ENCODE measurements around the gene PDCD7. TPM values are rescaled to one million over a fixed set of nuclear protein-coding genes. Genes with fewer than 3 reads are reported as not detected.
"Not testable (repeated sequence)": the region's sequence is repeated elsewhere in the genome, so short reads cannot be mapped to it uniquely, and the experiment has no call there.

Gene PDCD7, protein sequence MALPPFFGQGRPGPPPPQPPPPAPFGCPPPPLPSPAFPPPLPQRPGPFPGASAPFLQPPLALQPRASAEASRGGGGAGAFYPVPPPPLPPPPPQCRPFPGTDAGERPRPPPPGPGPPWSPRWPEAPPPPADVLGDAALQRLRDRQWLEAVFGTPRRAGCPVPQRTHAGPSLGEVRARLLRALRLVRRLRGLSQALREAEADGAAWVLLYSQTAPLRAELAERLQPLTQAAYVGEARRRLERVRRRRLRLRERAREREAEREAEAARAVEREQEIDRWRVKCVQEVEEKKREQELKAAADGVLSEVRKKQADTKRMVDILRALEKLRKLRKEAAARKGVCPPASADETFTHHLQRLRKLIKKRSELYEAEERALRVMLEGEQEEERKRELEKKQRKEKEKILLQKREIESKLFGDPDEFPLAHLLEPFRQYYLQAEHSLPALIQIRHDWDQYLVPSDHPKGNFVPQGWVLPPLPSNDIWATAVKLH
- total RNA-seq = 10 to 100 TPM; 38.3 to 39.4 TPM

DNA sequence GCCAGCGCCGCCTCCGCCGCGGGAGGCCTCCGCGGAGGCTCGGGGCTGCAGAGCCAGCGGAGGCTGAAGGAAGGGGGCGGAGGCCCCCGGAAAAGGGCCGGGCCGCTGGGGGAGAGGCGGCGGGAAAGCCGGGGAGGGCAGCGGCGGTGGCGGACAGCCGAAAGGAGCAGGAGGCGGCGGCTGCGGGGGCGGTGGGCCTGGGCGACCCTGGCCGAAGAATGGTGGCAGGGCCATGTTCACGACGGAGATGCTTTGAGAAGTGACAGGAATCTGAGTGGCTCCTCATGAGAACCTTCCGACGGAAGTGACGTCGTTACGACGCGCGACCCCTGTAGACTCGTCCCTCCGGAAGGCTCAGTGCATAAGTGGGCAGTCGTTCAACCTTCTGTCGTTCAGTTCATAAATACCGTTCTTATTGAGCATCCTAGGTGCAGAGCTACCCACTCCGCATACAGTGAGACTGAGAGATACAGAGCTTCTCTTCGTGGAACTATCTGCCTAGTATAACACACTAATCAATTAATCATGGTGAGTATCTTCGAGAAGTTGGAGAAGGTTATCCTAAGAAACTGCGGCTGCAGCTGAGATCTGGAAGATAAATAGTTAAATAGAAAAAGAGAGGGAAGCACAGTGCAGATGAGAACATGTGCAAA, at the start of gene PDCD7:
TSS of gene PDCD7 (minus strand) at position 261 of the 653 bp plus-strand sequence. CDS start at position 234, 27 bp downstream.
- CTCF ChIA-PET = interaction anchor here (1.0 to 1.3 kb wide), 2 partner anchors 11 to 83 kb away, joined by 3 read pairs; no protein-coding TSS in a partner anchor
- POLR2A ChIA-PET = interaction anchor here (0.5 to 1.0 kb wide), 5 partner anchors 47 to 383 kb away, joined by 3 to 6 read pairs (median 3); partner anchors contain the start of gene CLPX

DNA sequence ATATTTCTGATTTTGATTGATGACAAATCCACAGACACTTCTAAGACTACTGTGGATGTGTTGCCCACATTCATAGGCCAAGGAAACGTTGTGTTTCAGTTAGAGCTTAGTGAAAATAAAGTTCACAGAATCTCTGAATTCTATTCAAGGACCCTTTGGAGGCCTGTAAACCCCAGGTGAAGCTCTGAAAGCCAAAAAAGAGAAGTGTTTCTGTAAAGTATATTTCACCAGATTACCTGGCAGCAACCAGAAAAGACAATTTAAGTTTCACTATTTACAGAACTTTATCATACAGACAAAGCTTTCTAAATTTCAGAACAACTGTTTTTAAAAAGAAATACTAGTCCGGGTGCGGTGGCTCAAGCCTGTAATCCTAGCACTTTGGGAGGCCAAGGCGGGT, 48.9 kb upstream of the PDCD7 start:
- CTCF ChIA-PET = no interaction called here
- POLR2A ChIA-PET = no interaction called here

DNA sequence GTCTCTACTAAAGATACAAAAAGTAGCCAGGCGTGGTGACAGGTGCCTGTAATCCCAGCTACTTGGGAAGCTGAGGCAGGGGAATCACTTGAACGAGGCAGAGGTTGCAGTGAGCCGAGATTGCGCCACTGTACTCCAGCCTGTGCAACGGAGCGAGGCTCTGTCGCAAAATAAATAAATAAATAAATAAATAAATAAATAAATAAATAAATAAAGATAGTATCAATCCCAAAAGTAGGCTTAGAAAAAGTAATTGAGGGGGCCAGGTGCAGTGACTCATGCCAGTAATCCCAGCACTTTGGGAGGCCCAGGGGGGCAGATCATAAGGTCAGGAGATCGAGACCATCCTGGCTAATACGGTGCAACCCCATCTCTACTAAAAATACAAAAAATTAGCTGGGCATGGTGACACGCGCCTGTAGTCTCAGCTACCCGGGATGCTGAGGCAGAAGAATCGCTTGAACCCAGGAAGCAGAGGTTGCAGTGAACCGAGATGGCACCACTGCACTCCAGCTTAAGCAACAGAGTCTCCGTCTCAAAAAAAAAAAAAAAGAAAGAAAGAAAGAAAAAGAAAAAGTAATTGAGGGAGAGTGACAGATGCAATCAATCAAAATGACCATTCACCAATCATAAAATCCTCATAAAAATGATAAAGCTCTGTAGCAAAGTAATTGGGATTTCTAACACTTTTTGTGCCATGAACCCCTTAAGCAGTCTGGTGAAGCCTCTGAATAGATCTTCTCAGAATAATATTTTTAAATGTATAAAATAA, 48.2 kb upstream of the PDCD7 start:
- POLR2A ChIA-PET, CTCF ChIA-PET: not testable (repeated sequence)

DNA sequence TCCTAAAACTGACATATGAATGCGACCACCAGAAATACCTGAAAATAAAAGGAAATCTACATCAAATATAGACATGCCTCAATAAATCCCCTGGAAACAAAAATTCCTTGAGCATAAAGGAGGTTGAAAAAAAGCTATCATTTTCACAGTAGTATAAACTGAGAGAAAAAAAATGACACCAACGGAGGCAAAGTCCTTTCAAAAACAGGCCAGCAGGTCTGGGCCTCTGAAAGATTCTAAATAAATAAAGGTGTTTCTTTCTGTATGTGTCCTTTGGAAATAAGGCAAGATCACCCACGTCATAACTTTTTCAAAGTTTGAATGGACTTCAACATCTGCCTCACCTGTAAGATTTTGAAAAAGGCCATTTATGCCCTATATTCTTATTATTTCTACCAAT, 46.6 kb upstream of the PDCD7 start:
- ChIA-PET POLR2A (interaction anchor here (0.7 kb wide), 1 partner anchor 793 kb away, joined by 3 read pairs; the partner anchor contains the start of gene TRIP4), CTCF (no interaction called here)

DNA sequence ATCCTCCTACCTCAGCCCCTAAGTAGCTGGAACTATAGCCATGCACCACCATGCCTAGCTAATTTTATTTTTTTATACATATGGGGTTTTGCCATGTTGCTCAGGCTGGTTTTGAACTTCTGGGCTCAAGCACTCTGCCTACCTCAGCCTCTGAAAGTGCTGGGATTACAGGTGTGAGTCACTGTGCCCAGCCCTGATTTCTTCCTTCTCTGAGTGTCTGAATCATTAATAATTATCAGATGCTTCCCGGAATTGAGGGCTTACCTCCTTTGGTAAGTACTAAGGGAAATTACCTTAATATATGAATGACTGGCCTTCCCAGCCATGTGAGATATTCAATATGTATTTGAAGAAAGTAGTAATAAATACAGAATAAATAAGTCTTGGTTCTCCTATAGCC, 44.3 kb upstream of the PDCD7 start:
- ChIA-PET POLR2A (interaction anchor here (0.5 kb wide), 1 partner anchor 163 kb away, joined by 10 read pairs; no protein-coding TSS in a partner anchor), CTCF (interaction anchor here (1.0 kb wide), 1 partner anchor 120 kb away, joined by 3 read pairs; no protein-coding TSS in a partner anchor)

DNA sequence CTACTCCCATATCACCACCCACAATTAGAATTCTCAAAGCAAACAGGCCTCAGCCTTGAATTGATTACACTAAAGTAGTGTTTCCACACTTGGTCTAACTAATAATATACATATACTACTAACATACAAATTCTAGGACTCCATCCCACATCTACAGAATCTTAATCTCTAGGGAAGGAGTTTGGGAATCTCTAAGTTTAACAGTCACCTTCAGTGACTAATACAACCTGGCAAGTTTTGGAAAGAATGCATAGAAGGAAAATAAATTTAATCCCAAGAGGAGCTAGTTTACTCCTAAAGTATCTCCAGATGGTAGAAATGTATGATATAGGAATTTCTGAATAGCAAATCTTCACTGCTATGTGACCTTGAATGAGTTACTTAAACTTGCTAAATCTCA, 42.4 kb upstream of the PDCD7 start:
- ChIA-PET POLR2A (no interaction called here), CTCF (no interaction called here)

DNA sequence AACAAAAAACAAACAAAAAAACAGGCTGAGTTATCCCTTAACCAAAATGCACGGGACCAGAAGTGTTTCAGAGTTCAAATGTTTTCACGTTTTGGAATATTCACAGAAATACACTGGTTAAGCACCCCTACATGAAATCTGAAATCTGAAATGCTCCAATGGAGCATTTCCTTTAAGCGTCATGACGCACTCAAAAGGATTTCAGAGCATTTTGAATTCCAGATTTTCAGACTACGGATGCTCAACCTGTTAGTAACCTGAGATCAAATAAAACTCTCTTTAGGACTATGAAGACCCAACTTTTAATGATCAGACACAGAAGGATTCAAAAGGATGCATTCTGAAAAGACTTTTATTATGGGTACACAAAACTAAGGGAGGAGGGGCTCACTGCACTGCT, 41.9 kb upstream of the PDCD7 start:
- ChIA-PET CTCF (no interaction called here), POLR2A (no interaction called here)

DNA sequence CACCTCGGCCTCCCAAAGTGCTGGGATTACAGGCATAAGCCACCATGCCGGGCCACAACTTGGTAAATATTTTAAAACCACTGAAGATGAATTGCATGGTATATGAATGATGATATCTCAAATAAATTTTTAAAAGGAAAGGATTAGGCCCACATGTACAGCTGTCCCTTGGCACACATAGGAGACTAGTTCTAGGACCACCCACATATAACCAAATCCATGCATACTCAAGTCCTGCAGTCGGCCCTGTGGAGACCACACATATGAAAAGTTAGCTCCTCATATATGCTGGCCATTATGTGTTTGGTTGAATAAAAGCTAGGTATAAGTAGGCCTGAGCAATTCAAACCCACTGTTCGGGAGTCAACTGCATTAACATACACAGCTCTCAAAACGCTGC, 40.9 kb upstream of the PDCD7 start:
- ChIA-PET POLR2A (interaction anchor here (0.5 kb wide), 1 partner anchor 915 kb away, joined by 3 read pairs; no protein-coding TSS in a partner anchor), CTCF (no interaction called here)

DNA sequence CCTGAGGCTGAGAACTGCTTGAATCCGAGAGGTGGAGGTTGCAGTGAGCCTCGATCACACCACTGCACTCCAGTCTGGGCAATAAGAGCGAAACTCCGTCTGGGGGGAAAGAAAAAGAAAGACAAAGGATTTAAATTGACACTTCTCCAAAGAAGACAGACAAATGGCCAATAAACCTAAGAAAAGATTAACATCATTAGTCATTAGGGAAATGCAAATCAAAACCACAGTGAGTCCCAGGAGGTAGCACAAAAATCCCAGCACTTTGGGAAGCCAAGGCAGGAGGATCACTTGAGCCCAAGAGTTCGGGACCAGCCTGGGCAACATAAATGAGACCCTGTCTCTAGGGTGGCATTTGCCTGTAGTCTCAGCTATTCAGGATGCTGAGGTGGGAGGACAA, 38.9 kb upstream of the PDCD7 start:
- ChIA-PET POLR2A (interaction anchor here (0.7 kb wide), 1 partner anchor 49 kb away, joined by 3 read pairs; no protein-coding TSS in a partner anchor), CTCF (interaction anchor here (0.7 kb wide), 1 partner anchor 332 kb away, joined by 4 read pairs; no protein-coding TSS in a partner anchor)

DNA sequence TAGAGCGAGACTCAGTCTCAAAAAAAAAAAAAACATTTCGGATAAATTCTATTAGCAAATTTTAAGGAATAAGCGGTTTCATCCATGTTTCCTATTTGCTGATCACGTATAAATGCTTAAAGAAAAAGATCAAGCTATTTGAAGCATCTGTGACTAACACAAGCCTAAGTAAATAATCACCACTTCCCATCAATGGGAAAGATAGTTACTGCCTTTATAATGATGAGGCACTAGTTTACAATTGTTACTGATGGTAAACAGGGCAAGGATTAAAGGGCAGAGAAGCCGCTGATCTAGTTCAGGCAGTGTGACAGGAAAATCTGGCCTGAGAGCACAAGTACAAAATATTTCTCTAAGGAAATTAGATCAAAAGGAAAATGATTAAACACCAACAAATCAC, 37.8 kb upstream of the PDCD7 start:
- ChIA-PET CTCF (no interaction called here), POLR2A (interaction anchor here (0.7 kb wide), 1 partner anchor 11 kb away, joined by 4 read pairs; no protein-coding TSS in a partner anchor)

DNA sequence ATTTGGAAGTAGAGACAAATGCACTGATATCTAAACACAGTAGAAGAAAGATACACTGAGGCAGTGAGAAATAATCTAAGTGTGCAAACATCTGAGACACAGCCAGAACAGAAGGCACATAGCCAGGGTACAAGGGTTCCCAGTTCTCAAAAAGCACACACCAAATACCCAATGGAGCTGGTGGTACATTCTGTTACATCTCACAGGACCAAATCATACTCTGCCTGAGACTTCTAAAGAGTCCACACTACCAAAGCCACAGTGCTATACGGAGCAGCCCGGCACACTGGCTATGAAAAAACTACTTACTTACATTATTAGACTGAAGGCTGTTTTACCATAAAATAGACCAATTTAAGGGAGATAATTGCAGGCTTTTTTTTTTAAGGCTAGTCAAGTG, 32.3 kb upstream of the PDCD7 start:
- ChIA-PET CTCF (no interaction called here), POLR2A (no interaction called here)

DNA sequence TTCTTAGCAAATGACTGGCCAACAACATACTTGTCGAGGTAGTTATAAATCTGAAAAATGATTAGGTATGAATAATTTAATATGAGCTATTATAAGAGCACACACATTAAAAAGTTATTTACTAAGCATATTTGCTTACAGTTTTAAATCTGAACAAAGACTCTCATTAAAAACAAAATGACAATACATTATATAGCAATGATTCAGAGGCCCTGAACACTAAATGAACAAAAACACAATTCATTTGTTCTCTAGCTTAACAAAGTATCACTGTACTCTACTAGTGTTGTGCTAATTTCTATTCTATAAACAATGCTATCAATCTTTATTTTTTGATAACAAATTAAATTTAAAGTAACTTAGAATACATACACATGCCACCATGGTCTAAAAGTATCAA, 30.5 kb upstream of the PDCD7 start:
- ChIA-PET CTCF (interaction anchor here (1.7 kb wide), 1 partner anchor 63 kb away, joined by 3 read pairs; no protein-coding TSS in a partner anchor), POLR2A (no interaction called here)

DNA sequence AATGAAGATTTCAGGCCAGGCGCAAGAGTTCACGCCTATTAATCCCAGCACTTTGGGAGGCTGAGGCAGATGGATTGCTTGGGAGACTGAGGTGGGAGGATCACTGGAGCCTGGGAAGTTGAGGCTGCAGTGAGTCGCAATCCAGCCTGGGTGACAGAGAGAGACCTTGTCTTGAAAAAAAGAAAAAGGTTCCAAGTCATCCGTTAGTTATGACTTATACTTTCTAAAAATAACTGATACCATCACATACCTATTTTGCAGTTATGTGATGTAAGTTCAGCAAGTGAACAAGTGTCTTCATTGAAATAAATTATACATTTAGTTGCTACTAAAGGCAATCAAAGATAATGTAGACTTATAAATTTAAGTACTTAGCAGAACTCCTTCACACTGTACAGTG, 29.4 kb upstream of the PDCD7 start:
- POLR2A ChIA-PET = no interaction called here
- CTCF ChIA-PET = no interaction called here

DNA sequence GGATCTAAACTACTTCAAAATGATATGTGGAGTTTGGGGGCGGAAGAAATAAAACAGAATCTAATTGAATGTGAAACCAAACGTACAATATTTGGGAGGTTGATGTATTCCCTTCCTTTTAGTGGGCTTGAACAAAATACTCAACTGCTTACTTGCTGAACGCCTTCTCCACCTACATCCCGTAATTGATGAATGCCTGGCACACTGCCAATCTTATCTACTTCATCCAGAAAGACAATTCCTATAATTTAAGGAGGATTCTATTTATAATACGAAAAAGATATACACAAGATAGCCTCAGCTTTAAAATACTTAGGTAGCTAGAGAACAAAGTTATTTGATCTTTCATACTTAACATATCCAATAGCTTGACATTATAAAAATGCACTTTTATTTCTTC, 23.1 kb upstream of the PDCD7 start:
- ChIA-PET POLR2A (no interaction called here), CTCF (no interaction called here)

DNA sequence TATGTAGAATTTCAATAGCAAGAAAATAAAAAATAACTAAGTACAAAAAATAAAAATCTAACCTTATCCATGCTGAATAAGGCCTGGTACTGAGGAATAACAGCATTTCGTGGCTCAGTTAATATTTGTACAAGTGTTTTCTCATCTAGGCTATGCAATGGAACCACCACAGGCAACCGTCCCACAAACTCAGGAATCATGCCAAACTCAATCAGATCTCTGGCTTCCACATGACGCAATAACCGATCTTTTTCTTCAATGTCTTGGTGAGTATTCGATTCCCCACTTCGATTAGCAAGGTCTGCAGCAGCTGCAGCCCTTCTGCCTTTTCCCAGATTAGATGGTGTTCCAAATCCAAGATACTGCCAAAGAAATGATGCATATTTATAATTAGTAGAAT, 21.1 kb upstream of the PDCD7 start:
- ChIA-PET CTCF (no interaction called here), POLR2A (no interaction called here)

DNA sequence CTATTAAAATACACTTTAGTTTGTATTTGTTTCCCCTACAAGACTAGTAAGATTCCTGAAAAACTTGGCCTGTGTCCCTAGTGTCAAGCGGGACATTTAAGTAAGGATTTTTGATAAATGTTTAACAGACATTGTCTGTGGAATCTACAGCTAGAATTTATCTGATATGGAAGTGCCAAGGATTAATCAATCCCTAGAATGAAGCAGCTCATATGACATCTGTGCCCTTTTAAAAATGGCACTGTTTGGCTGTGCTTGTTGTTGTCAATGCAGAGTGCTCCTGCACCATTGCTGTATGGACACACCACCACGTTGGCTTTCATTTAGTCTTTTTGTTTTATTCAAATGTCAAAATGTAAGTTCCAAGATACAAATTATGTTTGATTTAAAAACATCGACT, 14.3 kb upstream of the PDCD7 start:
- CTCF ChIA-PET = no interaction called here
- POLR2A ChIA-PET = no interaction called here

DNA sequence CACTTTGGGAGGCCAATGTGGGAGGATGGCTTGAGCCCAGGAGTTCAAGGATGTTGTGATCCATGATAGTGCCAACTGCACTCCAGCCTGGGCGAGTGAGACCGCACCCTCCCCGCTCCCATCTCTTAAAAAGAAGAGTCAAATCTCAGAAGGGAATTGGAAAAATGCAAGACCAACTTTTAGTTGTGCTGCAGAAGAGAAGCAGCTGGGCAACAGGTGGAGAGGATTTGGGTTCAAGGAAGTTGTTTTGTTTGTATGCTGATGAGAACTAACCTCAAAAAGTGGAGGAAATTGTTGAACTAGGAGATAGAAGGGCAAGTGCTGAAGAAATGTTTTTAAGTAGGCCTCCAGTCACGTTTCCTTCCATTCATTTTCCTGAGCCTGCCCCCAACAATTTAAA, 12.8 kb upstream of the PDCD7 start:
- ChIA-PET CTCF (no interaction called here), POLR2A (no interaction called here)

DNA sequence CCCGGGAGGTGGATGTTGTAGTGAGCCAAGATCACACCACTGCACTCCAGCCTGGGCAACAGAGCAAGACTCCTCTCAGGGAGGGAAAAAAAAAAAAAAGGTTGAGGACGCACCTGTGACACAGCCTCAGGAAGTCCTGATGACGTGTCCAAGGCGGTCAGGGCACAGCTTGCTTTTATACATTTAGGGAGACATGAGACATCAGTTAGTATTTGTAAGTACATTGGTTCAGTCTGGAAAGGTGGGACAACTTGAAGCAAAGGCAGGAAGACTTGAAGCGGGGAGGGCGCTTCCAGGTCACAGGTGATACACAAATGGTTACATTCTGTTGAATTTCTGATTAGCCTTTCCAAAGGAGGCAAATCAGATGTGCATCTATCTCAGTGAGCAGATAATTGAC, 5.0 kb upstream of the PDCD7 start:
- POLR2A ChIA-PET, CTCF ChIA-PET: not testable (repeated sequence)

DNA sequence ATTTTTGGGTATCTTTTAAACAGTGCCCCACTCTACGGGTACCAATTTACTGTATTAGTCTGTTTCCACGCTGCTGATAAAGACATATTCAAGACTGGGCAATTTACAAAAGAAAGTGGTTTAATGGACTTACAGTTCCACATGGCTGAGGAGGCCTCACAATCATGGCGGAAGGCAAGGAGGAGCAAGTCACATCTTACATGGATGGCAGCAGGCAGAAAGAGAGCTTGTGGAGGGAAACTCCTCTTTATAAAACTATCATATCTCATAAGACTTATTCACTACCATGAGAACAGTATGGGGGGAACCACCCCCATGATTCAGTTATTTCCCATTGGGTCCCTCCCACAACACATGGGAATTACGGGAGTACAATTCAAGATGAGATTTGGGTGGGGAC, 4.3 kb upstream of the PDCD7 start:
- CTCF ChIA-PET, POLR2A ChIA-PET: not testable (repeated sequence)

DNA sequence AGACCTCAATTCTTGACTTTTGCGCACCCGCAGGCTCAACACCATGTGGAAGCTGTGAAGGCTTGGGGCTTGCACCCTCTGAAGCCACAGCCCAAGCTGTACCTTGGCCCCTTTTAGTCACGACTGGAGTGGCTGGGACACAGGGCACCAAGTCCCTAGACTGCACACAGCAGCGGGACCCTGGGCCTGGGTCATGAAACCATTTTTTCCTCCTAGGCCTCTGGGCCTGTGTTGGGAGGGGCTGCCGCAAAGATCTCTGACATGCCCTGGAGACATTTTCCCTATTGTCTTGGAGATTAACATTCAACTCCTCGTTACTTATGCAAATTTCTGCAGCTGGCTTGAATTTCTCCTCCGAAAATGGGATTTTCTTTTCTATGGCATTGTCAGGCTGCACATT, 3.5 kb upstream of the PDCD7 start:
- CTCF ChIA-PET, POLR2A ChIA-PET: not testable (repeated sequence)
